ENCODE results near the gene ZNF585A.
"Not testable (repeated sequence)": the region's sequence is repeated elsewhere in the genome, so short reads cannot be mapped to it uniquely, and the experiment has no call there.

Gene ZNF585A

DNA sequence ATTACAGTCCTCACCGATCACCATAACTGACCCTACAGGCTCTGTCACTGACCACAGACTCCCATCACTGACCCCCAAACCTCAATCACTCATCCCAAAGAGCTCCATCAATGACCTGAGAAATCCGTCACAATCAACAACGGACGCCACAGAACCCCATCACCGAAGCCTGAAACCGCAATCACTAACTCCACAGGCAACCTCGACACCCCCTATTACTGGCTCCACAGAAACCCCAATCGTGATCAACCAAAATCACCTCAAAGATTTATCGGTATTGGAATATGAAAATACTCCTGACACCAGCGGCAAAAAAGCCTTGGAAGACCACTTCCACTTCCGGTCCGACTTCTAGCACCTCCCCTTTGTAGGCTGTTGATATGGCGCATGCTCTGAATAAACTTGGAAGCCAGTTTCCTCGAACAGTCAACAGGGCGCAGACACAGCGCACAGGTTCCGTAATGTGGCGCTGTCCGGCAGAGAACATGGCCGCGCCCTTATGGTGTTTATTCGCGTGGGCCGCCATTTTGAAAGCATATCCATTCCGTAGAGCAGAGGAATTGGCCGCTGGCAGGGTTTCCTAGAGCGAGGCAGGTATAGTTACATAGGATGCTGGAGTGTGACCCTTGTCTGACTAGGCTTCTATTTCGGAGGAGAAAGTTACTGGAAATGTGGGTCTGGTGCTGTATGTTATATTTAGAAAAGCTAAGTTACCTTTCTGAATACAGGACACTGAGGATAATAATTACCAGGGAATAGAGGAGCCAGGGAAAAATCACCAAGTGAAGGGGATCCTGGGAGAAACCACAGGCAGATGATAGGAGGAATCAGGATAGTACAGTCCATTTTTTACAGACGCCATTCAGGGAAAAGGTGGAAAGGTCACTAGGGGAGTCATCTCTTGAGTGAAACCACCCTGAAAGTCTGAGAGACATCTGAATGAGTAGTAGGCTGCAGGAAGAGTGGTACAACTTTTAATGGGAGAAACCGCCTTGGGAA, at the start of gene ZNF585A:
Gene ZNF585A, minus strand, starts transcription at position 328 of the 999 bp plus-strand sequence. CDS start 2,785 bp downstream, outside the sequence.
- Histone ChIP-seq H3K4me3 (peak within 1 kb of the TSS; percentile 51 to 78 (median 66)), H3K27ac (peak within 1 kb of the TSS in 19 of 21 experiments; percentile 26 to 89 (median 68))

DNA sequence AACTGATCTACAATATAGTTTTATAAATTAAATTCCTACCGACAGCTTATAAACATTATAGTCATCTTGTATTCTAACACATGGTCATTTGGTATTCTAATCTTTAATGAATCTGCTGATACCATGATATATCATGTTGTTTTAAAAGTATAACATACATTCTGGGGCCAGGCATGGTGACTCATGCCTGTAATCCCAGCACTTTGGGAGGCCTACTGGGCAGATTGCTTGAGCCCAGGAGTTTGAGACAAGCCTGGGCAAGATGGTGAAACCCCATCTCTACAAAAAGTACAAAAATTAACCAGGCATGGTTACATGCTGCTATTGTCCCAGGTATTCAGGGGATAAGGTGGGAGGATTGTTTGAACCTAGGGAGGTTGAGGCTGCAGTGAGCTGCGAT, 48.6 kb upstream of the ZNF585A start:
- Histone ChIP-seq H3K27ac (no peak overlapping the region), H3K4me3 (no peak overlapping the region)

GRCh38 chr19:37220383-37220782, 47.9 kb upstream of the ZNF585A start:
- H3K27ac ChIP-seq = no peak overlapping the region
- H3K4me3 ChIP-seq = no peak overlapping the region

GRCh38 chr19:37218592-37218935, 46.1 kb upstream of the ZNF585A start:
- H3K27ac ChIP-seq = peak overlapping the region; percentile 8 to 99 (median 92)

GRCh38 chr19:37217775-37218591, 45.5 kb upstream of the ZNF585A start, which contains the start of gene ZNF383:
TSS of gene ZNF383 (plus strand) at chr19:37218214. CDS start at chr19:37230454, 12,240 bp downstream.
- Histone ChIP-seq H3K27ac (peak within 1 kb of the TSS; percentile 8 to 99 (median 92)), H3K4me3 (peak within 1 kb of the TSS; percentile 42 to 80 (median 56))

More at GRCh38 chr19:37218592-37218935, 46.1 kb upstream of the ZNF585A start:
- H3K4me3 ChIP-seq = peak overlapping the region; percentile 42 to 80 (median 56)

GRCh38 chr19:37217480-37217774, 44.9 kb upstream of the ZNF585A start:
- H3K27ac ChIP-seq = peak overlapping the region in 20 of 21 experiments; percentile 80 to 99 (median 93)
- peak overlapping the region; percentile 42 to 80 (median 56) for H3K4me3 ChIP-seq

GRCh38 chr19:37197768-37198167, 25.3 kb upstream of the ZNF585A start:
- no peak overlapping the region for H3K4me3 ChIP-seq
- no peak overlapping the region for H3K27ac ChIP-seq

DNA sequence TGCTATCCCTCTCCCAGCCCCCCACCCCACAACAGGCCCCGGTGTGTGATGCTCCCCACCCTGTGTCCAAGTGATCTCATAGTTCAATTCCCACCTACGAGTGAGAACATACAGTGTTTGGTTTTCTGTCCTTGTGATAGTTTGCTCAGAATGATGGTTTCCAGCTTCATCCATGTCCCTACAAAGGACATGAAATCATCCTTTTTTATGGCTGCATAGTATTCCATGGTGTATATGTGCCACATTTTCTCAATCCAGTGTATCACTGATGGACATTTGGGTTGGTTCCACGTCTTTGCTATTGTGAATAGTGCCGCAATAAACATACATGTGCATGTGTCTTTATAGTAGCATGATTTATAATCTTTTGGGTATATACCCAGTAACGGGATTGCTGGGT, 24.6 kb upstream of the ZNF585A start:
- H3K27ac ChIP-seq, H3K4me3 ChIP-seq: not testable (repeated sequence)

DNA sequence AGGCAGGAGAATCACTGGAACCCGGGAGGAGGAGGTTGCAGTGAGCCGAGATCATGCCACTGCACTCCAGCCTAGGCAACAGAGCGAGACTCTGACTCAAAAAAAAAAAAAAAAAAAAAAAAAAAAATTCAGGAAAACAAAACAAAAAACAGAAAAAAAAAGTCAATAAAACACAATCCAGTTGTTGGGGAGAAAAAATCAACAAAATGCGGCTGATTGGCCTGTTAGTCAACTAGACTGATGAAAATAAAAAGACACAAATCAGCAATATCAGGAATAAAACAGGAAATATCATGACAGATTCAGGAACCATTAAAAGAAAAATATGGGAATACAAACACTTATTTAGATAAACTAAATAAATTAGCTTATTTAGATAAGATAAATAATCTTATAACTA, 22.8 kb upstream of the ZNF585A start:
- H3K4me3 ChIP-seq, H3K27ac ChIP-seq: not testable (repeated sequence)

DNA sequence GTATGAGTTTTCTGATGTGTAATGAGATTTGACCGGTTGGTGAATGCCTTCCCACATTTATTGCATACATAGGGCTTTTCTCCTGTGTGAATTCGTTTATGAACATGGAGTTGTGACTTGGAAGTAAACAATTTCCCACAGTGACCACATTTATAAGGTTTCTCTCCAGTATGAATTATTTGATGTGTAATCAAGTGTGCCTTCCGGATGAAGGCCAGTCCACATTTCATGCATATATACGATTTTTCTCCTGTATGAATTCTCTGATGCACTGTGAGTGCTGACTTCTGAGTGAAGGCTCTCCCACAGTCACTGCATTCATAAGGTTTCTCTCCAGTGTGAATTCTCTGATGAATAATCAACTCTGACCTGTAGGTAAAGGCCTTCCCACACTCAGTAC, 13.6 kb upstream of the ZNF585A start:
- H3K27ac ChIP-seq, H3K4me3 ChIP-seq: not testable (repeated sequence)

- Histone ChIP-seq H3K4me3 (no peak overlapping the region), H3K27ac (no peak overlapping the region)
Observed at GRCh38 chr19:37165635-37166034, 6.9 kb downstream of the ZNF585A start.

- no peak overlapping the region for H3K4me3 ChIP-seq
- no peak overlapping the region for H3K27ac ChIP-seq
Observed at GRCh38 chr19:37160153-37160552, 12.3 kb downstream of the ZNF585A start.

DNA sequence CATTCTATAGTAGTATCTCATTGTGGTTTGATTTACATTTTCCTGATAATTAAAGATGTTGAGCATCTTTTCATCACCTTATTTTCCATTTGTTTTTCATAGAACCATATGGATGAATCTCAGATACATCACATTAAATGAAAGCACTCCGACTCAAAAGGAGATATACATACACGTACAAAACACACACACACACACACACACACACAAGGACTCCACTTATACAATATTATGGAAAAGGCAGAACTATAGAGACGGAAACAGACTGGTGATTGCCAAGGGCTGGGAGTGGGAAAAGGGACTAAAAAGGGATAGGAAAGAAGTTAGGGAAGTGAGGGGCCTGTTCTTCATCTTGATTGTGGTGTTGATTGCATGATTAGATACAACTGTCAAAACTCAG, 24.3 kb downstream of the ZNF585A start:
- Histone ChIP-seq H3K4me3 (no peak overlapping the region), H3K27ac (no peak overlapping the region)

DNA sequence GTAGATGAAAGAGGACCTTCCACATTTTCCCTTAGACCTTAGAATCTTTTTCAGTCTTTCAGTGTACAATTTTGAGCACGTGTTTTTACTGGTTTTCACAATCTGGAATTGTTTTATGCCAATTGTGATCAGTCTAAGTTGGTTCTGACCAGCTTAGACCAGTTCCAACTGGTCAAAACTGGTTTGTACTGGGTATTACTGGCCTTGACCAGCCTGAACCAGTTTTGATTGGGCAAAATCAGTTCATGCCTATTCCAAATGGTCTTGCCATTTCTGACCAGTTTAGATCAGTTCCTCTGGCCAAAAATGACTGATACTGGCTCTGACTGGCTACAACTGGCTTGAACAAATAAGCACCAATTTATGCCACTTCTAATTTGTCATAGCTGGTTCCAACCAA, 36.4 kb downstream of the ZNF585A start:
- Histone ChIP-seq H3K4me3 (no peak overlapping the region), H3K27ac (no peak overlapping the region)

- no peak overlapping the region for H3K27ac ChIP-seq
- no peak overlapping the region for H3K4me3 ChIP-seq
Observed at GRCh38 chr19:37128821-37129177, 43.7 kb downstream of the ZNF585A start.

GRCh38 chr19:37127999-37128820, 44.3 kb downstream of the ZNF585A start:
- H3K27ac ChIP-seq = no peak overlapping the region
- H3K4me3 ChIP-seq = no peak overlapping the region

GRCh38 chr19:37122093-37122492, 50.4 kb downstream of the ZNF585A start:
- H3K27ac ChIP-seq, H3K4me3 ChIP-seq: not testable (repeated sequence)

DNA sequence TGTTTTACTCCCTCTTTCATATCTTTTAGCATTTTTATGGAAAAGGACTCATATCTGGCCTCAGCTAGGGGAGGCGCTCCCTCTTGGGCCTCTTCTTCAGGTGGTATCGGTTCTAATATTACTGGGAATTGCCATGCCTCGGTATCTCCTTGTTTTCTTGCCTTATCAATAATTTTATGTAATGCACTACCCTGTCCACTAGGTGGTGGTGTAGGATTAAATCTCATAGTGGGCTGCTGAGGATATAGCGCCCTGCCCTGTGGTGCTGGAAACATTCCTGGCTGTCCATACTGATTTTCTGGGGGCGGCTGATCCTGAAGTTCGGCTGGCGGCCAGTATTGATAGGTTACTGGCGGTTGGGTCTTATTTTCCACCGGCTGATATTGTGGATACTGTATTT, 58.5 kb downstream of the ZNF585A start:
- no peak overlapping the region for H3K4me3 ChIP-seq
- no peak overlapping the region for H3K27ac ChIP-seq

DNA sequence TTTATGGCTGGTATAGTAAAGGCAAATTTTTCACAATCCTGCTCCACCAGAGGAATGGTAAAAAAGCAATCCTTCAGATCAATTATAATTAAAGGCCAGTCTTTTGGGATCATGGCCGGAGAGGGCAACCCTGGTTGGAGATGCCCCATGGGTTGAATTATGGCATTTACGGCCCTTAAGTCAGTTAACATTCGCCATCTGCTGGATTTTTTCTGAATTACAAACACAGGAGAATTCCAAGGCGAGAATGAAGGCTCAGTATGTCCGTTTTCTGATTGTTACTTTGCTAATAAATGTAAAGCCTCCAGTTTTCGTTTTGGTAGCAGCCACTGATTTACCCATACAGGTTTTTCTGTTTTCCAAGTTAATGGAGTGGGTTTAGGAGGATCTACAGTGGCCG, 60.7 kb downstream of the ZNF585A start:
- not testable (repeated sequence) for H3K27ac ChIP-seq, H3K4me3 ChIP-seq

DNA sequence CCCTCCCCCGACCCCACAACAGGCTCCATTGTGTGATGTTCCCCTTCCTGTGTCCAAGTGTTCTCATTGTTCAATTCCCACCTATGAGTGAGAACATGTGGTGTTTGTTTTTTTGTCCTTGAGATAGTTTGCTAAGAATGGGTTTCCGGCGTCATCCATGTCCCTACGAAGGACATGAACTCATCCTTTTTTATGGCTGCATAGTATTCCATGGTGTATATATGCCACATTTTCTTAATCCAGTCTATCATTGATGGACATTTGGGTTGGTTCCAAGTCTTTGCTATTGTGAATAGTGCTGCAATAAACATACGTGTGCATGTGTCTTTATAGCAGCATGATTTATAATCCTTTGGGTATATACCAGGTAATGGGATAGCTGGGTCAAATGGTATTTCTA, 68.4 kb downstream of the ZNF585A start:
- not testable (repeated sequence) for H3K4me3 ChIP-seq, H3K27ac ChIP-seq
